ENCODE data around the gene RNF183.
"Not testable (repeated sequence)": the region's sequence is repeated elsewhere in the genome, so short reads cannot be mapped to it uniquely, and the experiment has no call there.

RNF183 gene

GRCh38 chr9:113269871-113270270, 33.3 kb downstream of the RNF183 start:
- DNase-seq: no peak

GRCh38 chr9:113269355-113269754, 33.8 kb downstream of the RNF183 start:
- no peak for DNase-seq

- no peak for DNase-seq
Measured at GRCh38 chr9:113267911-113268566, 35.1 kb downstream of the RNF183 start.

GRCh38 chr9:113266174-113266573, 37.0 kb downstream of the RNF183 start:
- DNase-seq: no peak

- DNase-seq: no peak
Measured at GRCh38 chr9:113261917-113262671, 41.1 kb downstream of the RNF183 start.

GRCh38 chr9:113258282-113258681, 44.9 kb downstream of the RNF183 start:
- DNase-seq: no peak

GRCh38 chr9:113257863-113258262, 45.3 kb downstream of the RNF183 start:
- DNase-seq: no peak

- no peak for DNase-seq
Measured at GRCh38 chr9:113255438-113255837, 47.7 kb downstream of the RNF183 start.

GRCh38 chr9:113254991-113255390, 48.2 kb downstream of the RNF183 start:
- no peak for DNase-seq

- DNase-seq: no peak
Measured at GRCh38 chr9:113250807-113251206, 52.4 kb downstream of the RNF183 start.

- not testable (repeated sequence) for DNase-seq
Measured at GRCh38 chr9:113249661-113250060, 53.5 kb downstream of the RNF183 start.

GRCh38 chr9:113247640-113248039, 55.5 kb downstream of the RNF183 start:
- no peak for DNase-seq
